GM06990 (cell line): ENCODE measurements around the gene CIZ1.
A peak's percentile ranks its signal among the peaks of the same experiment; 100 is the strongest.
"Not testable (repeated sequence)": the region's sequence is repeated elsewhere in the genome, so short reads cannot be mapped to it uniquely, and the experiment has no call there.

Experiments used
- DNase-seq: peaks from one replicate; pipeline ENCODE4 v3.0.0-alpha.2; 2011; ENCODE audit not compliant: insufficient read length; ENCODE audit errors: extremely low read depth
- H3K27me3 ChIP-seq: replicated peaks from 2 replicates; pipeline ENCODE4 v1.6.0; 2011; ENCODE audit warnings: low read length; ENCODE audit not compliant: control insufficient read depth, insufficient read depth
- H3K36me3 ChIP-seq: 2 replicates; pipeline ENCODE4 v1.5.1; 2011; ENCODE audit warnings: low read length; ENCODE audit not compliant: control insufficient read depth, insufficient read depth
- H3K4me3 ChIP-seq: replicated peaks from 2 replicates; pipeline ENCODE4 v1.5.1; 2011; ENCODE audit warnings: low read depth, mild to moderate bottlenecking, control low read depth, low read length
- TF ChIP-seq, protein P1 (sequence below): IDR thresholded peaks from 2 replicates; pipeline ENCODE4 v1.5.1; 2011; ENCODE audit warnings: low read length, control low read depth, mild to moderate bottlenecking, inconsistent platforms; ENCODE audit not compliant: insufficient read depth, poor library complexity, severe bottlenecking

Gene CIZ1, protein sequence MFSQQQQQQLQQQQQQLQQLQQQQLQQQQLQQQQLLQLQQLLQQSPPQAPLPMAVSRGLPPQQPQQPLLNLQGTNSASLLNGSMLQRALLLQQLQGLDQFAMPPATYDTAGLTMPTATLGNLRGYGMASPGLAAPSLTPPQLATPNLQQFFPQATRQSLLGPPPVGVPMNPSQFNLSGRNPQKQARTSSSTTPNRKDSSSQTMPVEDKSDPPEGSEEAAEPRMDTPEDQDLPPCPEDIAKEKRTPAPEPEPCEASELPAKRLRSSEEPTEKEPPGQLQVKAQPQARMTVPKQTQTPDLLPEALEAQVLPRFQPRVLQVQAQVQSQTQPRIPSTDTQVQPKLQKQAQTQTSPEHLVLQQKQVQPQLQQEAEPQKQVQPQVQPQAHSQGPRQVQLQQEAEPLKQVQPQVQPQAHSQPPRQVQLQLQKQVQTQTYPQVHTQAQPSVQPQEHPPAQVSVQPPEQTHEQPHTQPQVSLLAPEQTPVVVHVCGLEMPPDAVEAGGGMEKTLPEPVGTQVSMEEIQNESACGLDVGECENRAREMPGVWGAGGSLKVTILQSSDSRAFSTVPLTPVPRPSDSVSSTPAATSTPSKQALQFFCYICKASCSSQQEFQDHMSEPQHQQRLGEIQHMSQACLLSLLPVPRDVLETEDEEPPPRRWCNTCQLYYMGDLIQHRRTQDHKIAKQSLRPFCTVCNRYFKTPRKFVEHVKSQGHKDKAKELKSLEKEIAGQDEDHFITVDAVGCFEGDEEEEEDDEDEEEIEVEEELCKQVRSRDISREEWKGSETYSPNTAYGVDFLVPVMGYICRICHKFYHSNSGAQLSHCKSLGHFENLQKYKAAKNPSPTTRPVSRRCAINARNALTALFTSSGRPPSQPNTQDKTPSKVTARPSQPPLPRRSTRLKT

DNA sequence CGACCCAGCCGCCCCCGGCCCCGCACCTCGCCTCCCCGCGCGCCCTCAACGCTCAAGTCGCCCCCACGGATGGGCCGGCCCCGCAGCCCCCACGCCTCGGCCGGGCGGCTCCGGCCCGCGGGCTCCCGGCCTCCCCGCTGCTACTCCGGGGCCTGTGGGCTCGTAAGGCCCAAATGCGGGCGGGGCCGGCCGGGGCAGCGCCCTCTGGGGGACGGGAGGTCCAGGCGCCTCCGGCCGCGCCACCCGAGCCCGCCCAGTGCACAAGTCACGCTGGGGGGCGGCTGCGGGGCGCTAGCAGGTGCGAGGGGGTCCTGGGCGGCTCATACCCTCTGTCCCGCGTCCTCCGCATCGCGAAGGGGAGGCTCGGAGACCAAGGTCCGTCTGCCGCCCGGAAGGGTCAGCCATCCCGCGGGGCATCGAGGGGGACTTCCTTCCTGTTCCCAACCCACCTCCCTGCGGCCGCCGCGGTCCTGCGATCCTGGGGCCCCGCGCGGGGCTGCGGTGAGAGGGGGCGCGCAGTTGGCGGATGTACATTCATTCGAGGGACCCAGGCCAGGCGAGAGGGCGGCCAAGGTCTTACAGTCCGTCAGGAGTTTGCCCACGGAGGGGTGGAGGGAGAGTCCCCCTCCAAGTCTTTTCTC, at the start of gene CIZ1:
Gene CIZ1, minus strand, starts transcription at position 167 of the 641 bp plus-strand sequence. CDS start 715 bp downstream, outside the sequence.
- peak; percentile 90 for DNase-seq
- Histone ChIP-seq H3K36me3 (no peaks in the 10 kb centered on the region; the same call in 1 of the 2 replicates), H3K27me3 (no peaks in the 10 kb centered on the region), H3K4me3 (peak within 1 kb of the TSS; percentile 85)
- TF ChIP-seq, protein P1, sequence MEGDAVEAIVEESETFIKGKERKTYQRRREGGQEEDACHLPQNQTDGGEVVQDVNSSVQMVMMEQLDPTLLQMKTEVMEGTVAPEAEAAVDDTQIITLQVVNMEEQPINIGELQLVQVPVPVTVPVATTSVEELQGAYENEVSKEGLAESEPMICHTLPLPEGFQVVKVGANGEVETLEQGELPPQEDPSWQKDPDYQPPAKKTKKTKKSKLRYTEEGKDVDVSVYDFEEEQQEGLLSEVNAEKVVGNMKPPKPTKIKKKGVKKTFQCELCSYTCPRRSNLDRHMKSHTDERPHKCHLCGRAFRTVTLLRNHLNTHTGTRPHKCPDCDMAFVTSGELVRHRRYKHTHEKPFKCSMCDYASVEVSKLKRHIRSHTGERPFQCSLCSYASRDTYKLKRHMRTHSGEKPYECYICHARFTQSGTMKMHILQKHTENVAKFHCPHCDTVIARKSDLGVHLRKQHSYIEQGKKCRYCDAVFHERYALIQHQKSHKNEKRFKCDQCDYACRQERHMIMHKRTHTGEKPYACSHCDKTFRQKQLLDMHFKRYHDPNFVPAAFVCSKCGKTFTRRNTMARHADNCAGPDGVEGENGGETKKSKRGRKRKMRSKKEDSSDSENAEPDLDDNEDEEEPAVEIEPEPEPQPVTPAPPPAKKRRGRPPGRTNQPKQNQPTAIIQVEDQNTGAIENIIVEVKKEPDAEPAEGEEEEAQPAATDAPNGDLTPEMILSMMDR, result peak; percentile 40

- no peak overlapping the region for H3K4me3 ChIP-seq
- peaks cover 3% of the 10 kb centered on the region for H3K27me3 ChIP-seq
- TF ChIP-seq, protein P1, result no peak
- DNase-seq, result no peak
- no peaks in the 10 kb centered on the region for H3K36me3 ChIP-seq
Measured at GRCh38 chr9:128233817-128234406, 42.5 kb upstream of the CIZ1 start.

DNA sequence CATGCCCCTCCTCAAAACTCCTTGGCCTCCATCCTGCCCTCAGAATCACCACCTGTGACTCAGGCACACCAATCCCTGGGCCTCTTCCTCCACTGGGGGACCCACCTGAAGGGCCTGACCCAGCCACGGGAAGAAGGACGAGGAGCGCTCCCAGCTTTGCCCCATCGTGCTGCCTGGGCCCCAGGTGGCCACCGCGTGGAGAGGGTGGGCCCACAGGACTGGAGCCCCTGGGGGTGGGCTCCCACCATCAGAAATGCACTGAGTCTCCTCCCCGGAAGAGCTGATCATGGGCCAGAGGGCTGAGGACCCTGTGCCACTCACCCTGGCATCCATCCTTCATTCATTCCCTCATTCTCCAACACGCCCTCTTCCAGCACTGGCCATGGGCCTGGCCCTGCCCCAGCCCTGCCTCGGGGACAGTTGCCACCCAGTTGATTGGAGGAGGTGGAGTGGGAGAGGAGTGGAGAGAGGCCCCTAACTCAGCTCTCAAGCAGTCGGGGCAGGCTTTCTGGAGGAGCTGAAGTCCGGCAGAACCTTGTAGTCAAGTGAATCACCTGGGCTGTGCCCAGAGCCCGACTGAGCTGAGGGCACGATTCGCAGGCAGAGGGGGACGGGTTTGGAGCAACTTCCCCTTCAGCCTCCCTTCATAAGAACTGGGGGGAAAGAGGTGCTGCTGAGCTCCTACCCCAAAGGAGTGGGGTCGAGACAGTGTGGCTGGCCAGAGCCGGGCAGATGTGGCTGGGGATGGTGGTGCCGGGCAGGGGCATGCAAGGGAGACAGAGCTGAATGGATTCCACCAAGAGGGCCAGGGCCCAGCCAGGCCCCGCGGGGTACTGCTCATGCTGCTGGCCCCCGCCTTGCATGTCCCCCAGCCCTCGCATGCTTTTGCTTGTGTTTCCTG, 41.4 kb upstream of the CIZ1 start:
- DNase-seq, result no peak
- Histone ChIP-seq H3K36me3 (no peaks in the 10 kb centered on the region), H3K27me3 (peaks cover 3% of the 10 kb centered on the region), H3K4me3 (no peak overlapping the region)
- TF ChIP-seq, protein P1, result no peak

- no peaks in the 10 kb centered on the region for H3K36me3 ChIP-seq
- peaks cover 3% of the 10 kb centered on the region for H3K27me3 ChIP-seq
- TF ChIP-seq, protein P1, result no peak
- no peak for DNase-seq
- no peak overlapping the region for H3K4me3 ChIP-seq
Measured at GRCh38 chr9:128231638-128232527, 40.5 kb upstream of the CIZ1 start.

- not testable (repeated sequence) for H3K27me3 ChIP-seq, H3K4me3 ChIP-seq, DNase-seq, H3K36me3 ChIP-seq
Measured at GRCh38 chr9:128230897-128231296, 39.5 kb upstream of the CIZ1 start.
